B cell (primary cell): ENCODE results near the gene SEC24B. TPM values are rescaled to one million over a fixed set of nuclear protein-coding genes. Genes with fewer than 3 reads are reported as not detected.

Experiments used
- ATAC-seq: fragments of 200-7000 bp; cut with Tn5 transposase; one replicate; pipeline ENCODE4 v1.10.0; 2021; ENCODE audit warnings: low read depth, mild to moderate bottlenecking, moderate number of reproducible peaks, moderate library complexity
- CTCF ChIA-PET: fragments of 350-600 bp; sonication (Branson Sonifier 250); formaldehyde crosslinking; loops from one replicate; lab custom pipeline; 2021; ENCODE audit warnings: antibody characterized with exemption, inconsistent platforms; lab: Charles Lee
- POLR2A ChIA-PET: fragments of 350-600 bp; sonication (Branson Sonifier 250); formaldehyde crosslinking; loops from one replicate; lab custom pipeline; 2021; ENCODE audit warnings: antibody characterized with exemption; lab: Charles Lee
- DNase-seq: peaks from one replicate; pipeline ENCODE4 v3.0.0; 2013
- H2AFZ ChIP-seq: 2 replicates; pipeline ENCODE4 v1.6.1; 2012; ENCODE audit warnings: mild to moderate bottlenecking, low read depth, low read length; ENCODE audit not compliant: insufficient read depth, poor library complexity, severe bottlenecking
- H3K27ac ChIP-seq, 2 donors: 1 replicate in 1 of 2; 2 replicates in 1 of 2; pipeline ENCODE4 v1.5.1; 2012 to 2013; ENCODE audit warnings: low read length in 2 of 2, mild to moderate bottlenecking in 2 of 2, moderate library complexity in 1 of 2
- H3K27me3 ChIP-seq, 4 experiments: fragments of 200-600 bp in 1 of 4; sonication (generic) in 1 of 4; replicated peaks in 1 of 4; 1 replicate in 2 of 4; 2 replicates in 2 of 4; pipeline versions ENCODE4 v1.6.1 to v1.7.0; 2013 to 2016; ENCODE audit warnings: low read length in 3 of 4, mild to moderate bottlenecking in 2 of 4, mixed read lengths in 1 of 4, moderate library complexity in 1 of 4; ENCODE audit not compliant: insufficient read depth in 4 of 4, control insufficient read depth in 3 of 4; ENCODE audit errors: control extremely low read depth in 1 of 4
- H3K36me3 ChIP-seq, 2 experiments: replicated peaks in 1 of 2; 1 replicate in 1 of 2; 2 replicates in 1 of 2; pipeline versions ENCODE4 v1.6.1 to v1.7.1; 2013; ENCODE audit warnings: low read length in 1 of 2; ENCODE audit not compliant: insufficient read depth in 2 of 2, control insufficient read depth in 1 of 2; ENCODE audit errors: control extremely low read depth in 1 of 2, extremely low read depth in 1 of 2
- H3K4me1 ChIP-seq, 2 donors: fragments of 200-600 bp in 1 of 2; sonication (generic) in 1 of 2; 1 replicate in 1 of 2; 2 replicates in 1 of 2; pipeline versions ENCODE4 v1.5.1 to v1.6.1; 2013 to 2017; ENCODE audit warnings: low read length in 2 of 2; ENCODE audit not compliant: control insufficient read depth in 2 of 2, insufficient read depth in 2 of 2
- H3K4me2 ChIP-seq: replicated peaks from 2 replicates; pipeline ENCODE3; 2012; ENCODE audit warnings: mild to moderate bottlenecking, low read depth, low read length; ENCODE audit not compliant: poor library complexity, severe bottlenecking
- H3K4me3 ChIP-seq, 5 experiments: fragments of 200-600 bp in 1 of 5; sonication (generic) in 1 of 5; 1 replicate in 3 of 5; 2 replicates in 2 of 5; pipeline versions ENCODE4 v1.5.1 to v1.7.0; 2011 to 2016; ENCODE audit warnings: low read length in 4 of 5, mild to moderate bottlenecking in 4 of 5, low read depth in 2 of 5, control low read depth in 1 of 5, moderate library complexity in 1 of 5; ENCODE audit not compliant: insufficient read depth in 1 of 5; ENCODE audit errors: control extremely low read depth in 1 of 5, extremely low read depth in 1 of 5
- H3K79me2 ChIP-seq: fragments of 200-600 bp; sonication (generic); one replicate; pipeline ENCODE4 v1.6.0; 2016; ENCODE audit warnings: low read length; ENCODE audit not compliant: control insufficient read depth, insufficient read depth
- H3K9ac ChIP-seq: fragments of 200-600 bp; sonication (generic); 2 replicates; pipeline ENCODE4 v1.6.1; 2017; ENCODE audit warnings: mild to moderate bottlenecking, low read length, moderate library complexity
- H3K9me3 ChIP-seq, 3 donors: one replicate each; pipeline versions ENCODE4 v1.6.1 to v1.7.1; 2013; ENCODE audit warnings: low read length in 2 of 3; ENCODE audit not compliant: control insufficient read depth in 2 of 3, insufficient read depth in 1 of 3; ENCODE audit errors: control extremely low read depth in 1 of 3
- H4K20me1 ChIP-seq: 2 replicates; pipeline ENCODE4 v1.6.0; 2012; ENCODE audit warnings: mild to moderate bottlenecking, low read length; ENCODE audit not compliant: insufficient read depth, control insufficient read depth, poor library complexity, severe bottlenecking
- H3K27ac Mint-ChIP-seq: one replicate; pipeline ENCODE4 v1.8.0; 2021; ENCODE audit warnings: mixed read lengths
- H3K27me3 Mint-ChIP-seq: one replicate; pipeline ENCODE4 v1.8.0; 2021; ENCODE audit warnings: mixed read lengths
- H3K4me1 Mint-ChIP-seq: one replicate; pipeline ENCODE4 v1.8.0; 2021; ENCODE audit warnings: mixed read lengths
- H3K4me3 Mint-ChIP-seq: one replicate; pipeline ENCODE4 v1.8.0; 2021; ENCODE audit warnings: mixed read lengths
- H3K9me3 Mint-ChIP-seq: one replicate; pipeline ENCODE4 v1.8.0; 2022; ENCODE audit warnings: mixed read lengths; ENCODE audit not compliant: insufficient read depth
- CTCF ChIP-seq: fragments of 200-600 bp; IDR thresholded peaks from one replicate; pipeline ENCODE4 v1.8.0; 2022; ENCODE audit warnings: antibody characterized with exemption, mild to moderate bottlenecking
- EZH2 ChIP-seq: IDR thresholded peaks from 2 replicates; pipeline ENCODE4 v1.6.1; 2012; ENCODE audit warnings: borderline replicate concordance, low read depth, mild to moderate bottlenecking, moderate library complexity, low read length; ENCODE audit not compliant: insufficient read depth, poor library complexity, severe bottlenecking
- WGBS: methylation state at CpG from one replicate; pipeline ENCODE4 v1.1.5; 2013; ENCODE audit warnings: missing lambda C conversion rate; ENCODE audit not compliant: insufficient coverage; 5-methylcytosine and 5-hydroxymethylcytosine counted together
- intact Hi-C: fragments of 100-400 bp; cut with micrococcal nuclease; formaldehyde crosslinking; loops from one replicate; pipeline ENCODE4 v1.10.0; 2022
- polyA plus RNA-seq: library from polyadenylated mRNA; depleted of rRNA; stranded (reverse); fragments of >200 nt; gene quantifications from 2 replicates; pipeline ENCODE4 v1.2.3, GENCODE V29; 2012
- total RNA-seq, 2 donors: library from RNA; stranded (reverse); fragments of 120-200 nt in 1 of 2; gene quantifications; 1 replicate in 1 of 2; 2 replicates in 1 of 2; pipeline versions ENCODE4 v1.2.3 to v1.2.4, GENCODE V29; 2013 to 2022

Gene SEC24B
- total and polyA plus RNA-seq, 2 donors (not counting 1 experiment from before 2014, with no cell fraction given): 22.6 to 46.4 TPM

DNA sequence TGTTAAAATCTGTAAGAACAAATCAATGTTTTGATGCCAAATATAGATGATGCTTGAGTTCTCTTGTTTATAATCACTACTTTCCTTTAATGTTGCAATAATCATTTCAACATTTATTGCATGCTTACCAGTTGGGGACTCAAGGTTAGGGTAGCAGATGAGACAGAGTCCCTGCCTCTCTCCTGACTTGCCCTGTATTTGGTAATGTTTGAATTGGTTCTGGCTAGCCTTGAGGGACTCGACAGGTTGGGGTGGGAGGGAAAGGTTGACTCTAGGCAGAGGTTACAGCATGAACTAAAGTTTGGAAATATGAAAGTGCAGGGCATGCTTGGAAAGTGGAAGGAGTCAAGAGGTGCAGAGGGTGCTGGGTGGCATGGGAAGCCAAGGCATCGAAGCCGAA is 2.0 kb downstream of the SEC24B start:
- H3K36me3 ChIP-seq: no peaks in the 10 kb centered on the region
- TF ChIP-seq EZH2 (no peak), CTCF (no peak)
- H3K4me1 ChIP-seq: peaks cover 33% of the 10 kb centered on the region in 2 donors
- H3K9ac ChIP-seq: no peak overlapping the region
- ChIA-PET POLR2A (no interaction called here), CTCF (no interaction called here)
- no peak overlapping the region for H3K4me3 ChIP-seq
- H3K27me3 ChIP-seq: no peaks in the 10 kb centered on the region
- Mint-ChIP-seq H3K9me3 (no peaks in the 10 kb centered on the region), H3K4me1 (peaks cover 63% of the 10 kb centered on the region), H3K4me3 (peak overlapping the region; percentile 92), H3K27me3 (no peaks in the 10 kb centered on the region), H3K27ac (peak overlapping the region; percentile 10)
- H2AFZ ChIP-seq: no peak overlapping the region
- no peaks in the 10 kb centered on the region for H3K9me3 ChIP-seq
- intact Hi-C loops: loop anchor here (10.0 kb wide), 2 partner anchors 811 to 1711 kb away; partner anchors contain the start of genes PAPSS1 and RPL34
- H3K79me2 ChIP-seq: peaks cover 87% of the 10 kb centered on the region
- H3K27ac ChIP-seq: peak overlapping the region in 1 of 2 donors; percentile 92
- 97% methylated on average over 3 of the region's 3 CpGs for WGBS
- DNase-seq: no peak
- peaks cover 42% of the 10 kb centered on the region for H4K20me1 ChIP-seq
- H3K4me2 ChIP-seq: peak overlapping the region; percentile 84
- no peak for ATAC-seq

DNA sequence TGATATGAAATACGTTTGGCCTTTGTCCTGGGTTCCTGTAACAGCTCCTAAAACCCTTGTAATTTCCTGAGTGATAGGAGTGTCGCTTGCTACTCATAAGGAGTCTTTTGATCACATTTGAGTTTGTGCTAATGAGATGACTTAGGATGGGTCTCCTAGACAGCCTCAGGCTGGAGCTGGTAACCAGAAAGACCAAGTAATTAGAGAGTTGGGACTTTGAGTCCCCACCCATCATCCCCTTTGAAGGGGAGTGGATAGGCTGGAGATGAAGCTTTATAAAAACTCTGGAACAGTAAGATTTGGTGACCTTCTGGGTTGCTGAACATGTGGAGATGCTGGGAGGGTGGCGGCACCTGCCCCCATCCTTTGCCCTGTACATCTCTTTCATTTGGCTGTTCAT is 2.9 kb downstream of the SEC24B start:
- POLR2A ChIA-PET: no interaction called here
- CTCF ChIA-PET: no interaction called here
- peak overlapping the region; percentile 6 for H3K4me3 Mint-ChIP-seq

More for the DNA sequence above, 2.9 kb downstream of the SEC24B start:
- DNase-seq (no peak), ATAC-seq (no peak)
- no peak overlapping the region for H2AFZ ChIP-seq
- H3K4me1 ChIP-seq: peaks cover 33 to 34% of the 10 kb centered on the region in 2 donors
- H3K79me2 ChIP-seq: peaks cover 95% of the 10 kb centered on the region
- peak overlapping the region; percentile 22 for H3K27ac Mint-ChIP-seq
- peak overlapping the region in 1 of 2 donors; percentile 34 for H3K27ac ChIP-seq
- no peaks in the 10 kb centered on the region for H3K9me3 Mint-ChIP-seq
- H3K9me3 ChIP-seq: no peaks in the 10 kb centered on the region
- whole genome bisulfite sequencing: 73% methylated on average over 2 of the region's 3 CpGs
- H3K27me3 Mint-ChIP-seq: no peaks in the 10 kb centered on the region
- H4K20me1 ChIP-seq: peaks cover 51% of the 10 kb centered on the region
- no peaks in the 10 kb centered on the region for H3K36me3 ChIP-seq
- no peaks in the 10 kb centered on the region for H3K27me3 ChIP-seq
- H3K4me1 Mint-ChIP-seq: peaks cover 71% of the 10 kb centered on the region
- H3K4me2 ChIP-seq: no peak overlapping the region
- intact Hi-C loops: loop anchor here (10.0 kb wide), 2 partner anchors 812 to 1712 kb away; partner anchors contain the start of genes PAPSS1 and RPL34
- H3K4me3 ChIP-seq: no peak overlapping the region
- TF ChIP-seq CTCF (no peak), EZH2 (no peak)
- no peak overlapping the region for H3K9ac ChIP-seq
